ENCODE data around the gene ANKRD16. TPM values are rescaled to one million over a fixed set of nuclear protein-coding genes. Genes with fewer than 3 reads are reported as not detected.
A peak's percentile ranks its signal among the peaks of the same experiment; 100 is the strongest.

ANKRD16 gene
- total RNA-seq, 1 donor from 2014 or later: 5.9 TPM

GRCh38 chr10:5817322-5818047, 72.2 kb downstream of the ANKRD16 start:
- peaks cover 10% of the 10 kb centered on the region for H3K4me1 Mint-ChIP-seq
- Histone ChIP-seq H3K27ac (no peak overlapping the region), H3K36me3 (no peaks in the 10 kb centered on the region), H3K79me2 (ENCODE audit: low read depth) (peaks cover 23% of the 10 kb centered on the region), H3K27me3 (no peaks in the 10 kb centered on the region), H3K9ac (no peak overlapping the region), H4K20me1 (ENCODE audit: low read depth) (peaks cover 2% of the 10 kb centered on the region), H3K4me1 (peaks cover 9% of the 10 kb centered on the region), H3K9me3 (ENCODE audit: low read depth) (no peaks in the 10 kb centered on the region), H3F3A (ENCODE audit: low read depth) (peaks cover 12% of the 10 kb centered on the region), H2AFZ (replicated peaks) (no peak overlapping the region), H3K4me2 (no peak overlapping the region), H3K4me3 (no peak overlapping the region)
- H3K27ac Mint-ChIP-seq: no peak overlapping the region
- no peaks in the 10 kb centered on the region for H3K9me3 Mint-ChIP-seq
- TF ChIP-seq EZH2phosphoT487 (IDR thresholded peaks at IDR 0.05): no peak
- no peak for TF ChIP-seq EZH2 (IDR thresholded peaks at IDR 0.05)
- TF ChIP-seq, protein P1, sequence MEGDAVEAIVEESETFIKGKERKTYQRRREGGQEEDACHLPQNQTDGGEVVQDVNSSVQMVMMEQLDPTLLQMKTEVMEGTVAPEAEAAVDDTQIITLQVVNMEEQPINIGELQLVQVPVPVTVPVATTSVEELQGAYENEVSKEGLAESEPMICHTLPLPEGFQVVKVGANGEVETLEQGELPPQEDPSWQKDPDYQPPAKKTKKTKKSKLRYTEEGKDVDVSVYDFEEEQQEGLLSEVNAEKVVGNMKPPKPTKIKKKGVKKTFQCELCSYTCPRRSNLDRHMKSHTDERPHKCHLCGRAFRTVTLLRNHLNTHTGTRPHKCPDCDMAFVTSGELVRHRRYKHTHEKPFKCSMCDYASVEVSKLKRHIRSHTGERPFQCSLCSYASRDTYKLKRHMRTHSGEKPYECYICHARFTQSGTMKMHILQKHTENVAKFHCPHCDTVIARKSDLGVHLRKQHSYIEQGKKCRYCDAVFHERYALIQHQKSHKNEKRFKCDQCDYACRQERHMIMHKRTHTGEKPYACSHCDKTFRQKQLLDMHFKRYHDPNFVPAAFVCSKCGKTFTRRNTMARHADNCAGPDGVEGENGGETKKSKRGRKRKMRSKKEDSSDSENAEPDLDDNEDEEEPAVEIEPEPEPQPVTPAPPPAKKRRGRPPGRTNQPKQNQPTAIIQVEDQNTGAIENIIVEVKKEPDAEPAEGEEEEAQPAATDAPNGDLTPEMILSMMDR (IDR thresholded peaks at IDR 0.05): no peak
- H3K4me3 Mint-ChIP-seq: no peak overlapping the region
- peaks cover 2% of the 10 kb centered on the region for H3K27me3 Mint-ChIP-seq (ENCODE audit: insufficient read depth, low read depth)
- peaks cover 4% of the 10 kb centered on the region for H3K36me3 Mint-ChIP-seq
- no peak for DNase-seq (ENCODE audit: low spot score)

DNA sequence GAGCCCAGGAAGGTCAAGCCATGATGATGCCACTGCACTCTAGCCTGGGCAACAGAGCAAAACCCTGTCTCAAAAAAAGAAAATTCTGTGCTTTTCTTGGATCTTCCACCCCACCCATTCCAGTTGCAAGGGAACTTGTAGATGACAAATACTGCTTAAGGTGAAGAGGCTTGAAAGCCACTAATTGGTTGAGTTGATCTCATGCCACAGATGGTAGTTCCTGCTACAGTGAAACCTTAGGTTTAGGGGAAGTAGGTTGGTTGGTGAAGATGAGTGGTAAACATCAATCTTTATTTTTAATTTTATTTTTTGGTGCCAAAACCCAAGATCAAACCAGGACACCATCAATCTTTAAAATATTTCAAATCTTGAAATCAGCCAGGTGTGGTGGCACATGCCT, 73.5 kb downstream of the ANKRD16 start:
- peaks cover 25% of the 10 kb centered on the region for H3F3A ChIP-seq (ENCODE audit: low read depth)
- Mint-ChIP-seq H3K27me3 (ENCODE audit: insufficient read depth, low read depth) (peaks cover 2% of the 10 kb centered on the region), H3K36me3 (peaks cover 6% of the 10 kb centered on the region), H3K9me3 (no peaks in the 10 kb centered on the region), H3K27ac (no peak overlapping the region), H3K4me1 (peaks cover 15% of the 10 kb centered on the region), H3K4me3 (no peak overlapping the region)
- H3K4me2 ChIP-seq: no peak overlapping the region
- H2AFZ ChIP-seq (replicated peaks): no peak overlapping the region
- TF ChIP-seq EZH2phosphoT487 (IDR thresholded peaks at IDR 0.05) (no peak), EZH2 (IDR thresholded peaks at IDR 0.05) (no peak)
- TF ChIP-seq, protein P1 (IDR thresholded peaks at IDR 0.05): no peak
- no peak overlapping the region for H3K9ac ChIP-seq
- H3K36me3 ChIP-seq: no peaks in the 10 kb centered on the region
- H3K79me2 ChIP-seq (ENCODE audit: low read depth): peaks cover 36% of the 10 kb centered on the region
- H4K20me1 ChIP-seq (ENCODE audit: low read depth): peaks cover 13% of the 10 kb centered on the region
- H3K4me1 ChIP-seq: peaks cover 14% of the 10 kb centered on the region
- H3K27me3 ChIP-seq: no peaks in the 10 kb centered on the region
- no peak overlapping the region for H3K4me3 ChIP-seq
- no peak for DNase-seq (ENCODE audit: low spot score)
- no peak overlapping the region for H3K27ac ChIP-seq
- H3K9me3 ChIP-seq (ENCODE audit: low read depth): no peaks in the 10 kb centered on the region

GRCh38 chr10:5814110-5815107, 75.3 kb downstream of the ANKRD16 start:
- TF ChIP-seq, protein P1 (IDR thresholded peaks at IDR 0.05): no peak
- TF ChIP-seq EZH2phosphoT487 (IDR thresholded peaks at IDR 0.05) (no peak), EZH2 (IDR thresholded peaks at IDR 0.05) (no peak)
- Mint-ChIP-seq H3K4me1 (peaks cover 26% of the 10 kb centered on the region), H3K27ac (peak overlapping the region; percentile 91)

More at GRCh38 chr10:5814110-5815107, 75.3 kb downstream of the ANKRD16 start:
- Histone ChIP-seq H3K27me3 (no peaks in the 10 kb centered on the region), H3K9me3 (ENCODE audit: low read depth) (no peaks in the 10 kb centered on the region), H2AFZ (replicated peaks) (peak overlapping the region; percentile 34), H3K4me3 (peak overlapping the region; percentile 98), H3K27ac (peak overlapping the region; percentile 68), H3K79me2 (ENCODE audit: low read depth) (peaks cover 54% of the 10 kb centered on the region), H3F3A (ENCODE audit: low read depth) (peaks cover 26% of the 10 kb centered on the region), H3K9ac (peak overlapping the region; percentile 91), H3K4me1 (peaks cover 31% of the 10 kb centered on the region), H4K20me1 (ENCODE audit: low read depth) (peaks cover 31% of the 10 kb centered on the region), H3K36me3 (no peaks in the 10 kb centered on the region), H3K4me2 (peak overlapping the region; percentile 92)
- DNase-seq (ENCODE audit: low spot score): peak; percentile 40
- H3K4me3 Mint-ChIP-seq: peak overlapping the region; percentile 94
- peaks cover 7% of the 10 kb centered on the region for H3K36me3 Mint-ChIP-seq
- no peaks in the 10 kb centered on the region for H3K9me3 Mint-ChIP-seq
- peaks cover 2% of the 10 kb centered on the region for H3K27me3 Mint-ChIP-seq (ENCODE audit: insufficient read depth, low read depth)
